ENCODE measurements around the gene SHFL. TPM values are rescaled to one million over a fixed set of nuclear protein-coding genes. Genes with fewer than 3 reads are reported as not detected.

SHFL gene
- total RNA-seq, 1 experiment from 2014 or later = 17.2 TPM

GRCh38 chr19:10138879-10139795 lies 53.0 kb downstream of the SHFL start:
- CTCF ChIA-PET = no interaction called here
- Histone ChIP-seq H3F3A (ENCODE audit: low read length, unreplicated experiment) (no peaks in the 10 kb centered on the region), H3K9me2 (replicated peaks; ENCODE audit: low read length) (no peaks in the 10 kb centered on the region), H3K4me1 (ENCODE audit: insufficient read depth, low read length) (no peaks in the 10 kb centered on the region), H2AFZ (ENCODE audit: low read length) (no peak overlapping the region), H3K9ac (ENCODE audit: low read length) (no peak overlapping the region), H3K36me3 (ENCODE audit: low read depth, low read length) (peaks cover 81% of the 10 kb centered on the region), H3K9me3 (ENCODE audit: low read length) (no peaks in the 10 kb centered on the region), H3K4me3 (ENCODE audit: low read length) (no peak overlapping the region), H3K27me3 (ENCODE audit: low read length) (no peaks in the 10 kb centered on the region), H3K79me2 (ENCODE audit: low read length) (no peaks in the 10 kb centered on the region), H3K27ac (ENCODE audit: low read length) (no peak overlapping the region), H4K20me1 (ENCODE audit: low read length) (no peaks in the 10 kb centered on the region), H3K4me2 (ENCODE audit: low read length) (no peak overlapping the region)
- intact Hi-C loops (cut with micrococcal nuclease) = no loop called here
- TF ChIP-seq EZH2 (IDR thresholded peaks at IDR 0.05; ENCODE audit: low read length, unreplicated experiment) = no peak
- TF ChIP-seq EZH2phosphoT487 (IDR thresholded peaks at IDR 0.05; ENCODE audit: borderline replicate concordance, low read length) = no peak
- TF ChIP-seq, protein P1, sequence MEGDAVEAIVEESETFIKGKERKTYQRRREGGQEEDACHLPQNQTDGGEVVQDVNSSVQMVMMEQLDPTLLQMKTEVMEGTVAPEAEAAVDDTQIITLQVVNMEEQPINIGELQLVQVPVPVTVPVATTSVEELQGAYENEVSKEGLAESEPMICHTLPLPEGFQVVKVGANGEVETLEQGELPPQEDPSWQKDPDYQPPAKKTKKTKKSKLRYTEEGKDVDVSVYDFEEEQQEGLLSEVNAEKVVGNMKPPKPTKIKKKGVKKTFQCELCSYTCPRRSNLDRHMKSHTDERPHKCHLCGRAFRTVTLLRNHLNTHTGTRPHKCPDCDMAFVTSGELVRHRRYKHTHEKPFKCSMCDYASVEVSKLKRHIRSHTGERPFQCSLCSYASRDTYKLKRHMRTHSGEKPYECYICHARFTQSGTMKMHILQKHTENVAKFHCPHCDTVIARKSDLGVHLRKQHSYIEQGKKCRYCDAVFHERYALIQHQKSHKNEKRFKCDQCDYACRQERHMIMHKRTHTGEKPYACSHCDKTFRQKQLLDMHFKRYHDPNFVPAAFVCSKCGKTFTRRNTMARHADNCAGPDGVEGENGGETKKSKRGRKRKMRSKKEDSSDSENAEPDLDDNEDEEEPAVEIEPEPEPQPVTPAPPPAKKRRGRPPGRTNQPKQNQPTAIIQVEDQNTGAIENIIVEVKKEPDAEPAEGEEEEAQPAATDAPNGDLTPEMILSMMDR (conservative IDR thresholded peaks at IDR 0.05; ENCODE audit: low read depth, low read length) = no peak
- DNase-seq (no peak), ATAC-seq (no peak)
- POLR2A ChIA-PET (ENCODE audit: unreplicated experiment) = no interaction called here
- no TSS peak for BruUV-seq (replicated peaks)

- intact Hi-C loops (cut with micrococcal nuclease) = no loop called here
- no peak for DNase-seq
- no peak overlapping the region for H2AFZ ChIP-seq (ENCODE audit: low read length)
- H3K4me2 ChIP-seq (ENCODE audit: low read length) = no peak overlapping the region
- no peaks in the 10 kb centered on the region for H3K9me2 ChIP-seq (replicated peaks; ENCODE audit: low read length)
- no peaks in the 10 kb centered on the region for H3K9me3 ChIP-seq (ENCODE audit: low read length)
- H3K4me1 ChIP-seq (ENCODE audit: insufficient read depth, low read length) = no peaks in the 10 kb centered on the region
- no peak overlapping the region for H3K4me3 ChIP-seq (ENCODE audit: low read length)
- H3K79me2 ChIP-seq (ENCODE audit: low read length) = no peaks in the 10 kb centered on the region
- no peak for ATAC-seq
- H3K27ac ChIP-seq (ENCODE audit: low read length) = no peak overlapping the region
- POLR2A ChIA-PET (ENCODE audit: unreplicated experiment) = no interaction called here
- H4K20me1 ChIP-seq (ENCODE audit: low read length) = no peaks in the 10 kb centered on the region
- H3K36me3 ChIP-seq (ENCODE audit: low read depth, low read length) = peaks cover 84% of the 10 kb centered on the region
- CTCF ChIA-PET = no interaction called here
- TF ChIP-seq, protein P1 (conservative IDR thresholded peaks at IDR 0.05; ENCODE audit: low read depth, low read length) = no peak
- no peak for TF ChIP-seq EZH2phosphoT487 (IDR thresholded peaks at IDR 0.05; ENCODE audit: borderline replicate concordance, low read length)
- no peak for TF ChIP-seq EZH2 (IDR thresholded peaks at IDR 0.05; ENCODE audit: low read length, unreplicated experiment)
- no peaks in the 10 kb centered on the region for H3F3A ChIP-seq (ENCODE audit: low read length, unreplicated experiment)
- H3K9ac ChIP-seq (ENCODE audit: low read length) = no peak overlapping the region
- no TSS peak for BruUV-seq (replicated peaks)
- H3K27me3 ChIP-seq (ENCODE audit: low read length) = no peaks in the 10 kb centered on the region
Measured at GRCh38 chr19:10139952-10140351, 53.8 kb downstream of the SHFL start.

DNA sequence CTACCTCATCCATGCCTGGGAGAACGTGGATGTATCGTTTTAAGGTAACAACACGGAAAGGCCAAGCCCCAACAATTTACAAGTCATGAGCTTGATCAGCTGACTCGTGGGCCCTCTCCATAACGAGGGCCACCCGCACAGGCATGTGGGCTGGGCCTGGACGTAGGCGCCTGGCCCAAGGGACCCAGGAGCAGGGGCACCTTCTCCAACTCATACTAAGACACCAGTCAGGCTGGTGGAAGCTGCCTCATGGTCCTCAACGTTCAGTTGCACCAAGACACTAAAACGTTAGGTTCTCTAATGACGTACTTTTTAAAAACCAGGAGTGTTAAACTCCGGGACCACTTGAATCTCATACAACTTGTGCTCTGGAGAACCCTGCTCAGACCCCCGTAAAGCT lies 55.4 kb downstream of the SHFL start:
- Histone ChIP-seq H3K9me3 (ENCODE audit: low read length) (no peaks in the 10 kb centered on the region), H3K27me3 (ENCODE audit: low read length) (no peaks in the 10 kb centered on the region), H3K4me1 (ENCODE audit: insufficient read depth, low read length) (no peaks in the 10 kb centered on the region), H3K4me2 (ENCODE audit: low read length) (no peak overlapping the region), H3K9ac (ENCODE audit: low read length) (no peak overlapping the region), H3K4me3 (ENCODE audit: low read length) (no peak overlapping the region), H4K20me1 (ENCODE audit: low read length) (no peaks in the 10 kb centered on the region), H3K27ac (ENCODE audit: low read length) (no peak overlapping the region), H3K9me2 (replicated peaks; ENCODE audit: low read length) (no peaks in the 10 kb centered on the region), H3F3A (ENCODE audit: low read length, unreplicated experiment) (no peaks in the 10 kb centered on the region), H3K36me3 (ENCODE audit: low read depth, low read length) (peaks cover 90% of the 10 kb centered on the region), H2AFZ (ENCODE audit: low read length) (no peak overlapping the region), H3K79me2 (ENCODE audit: low read length) (no peaks in the 10 kb centered on the region)
- no peak for ATAC-seq
- CTCF ChIA-PET = no interaction called here
- BruUV-seq (replicated peaks) = no TSS peak
- TF ChIP-seq EZH2 (IDR thresholded peaks at IDR 0.05; ENCODE audit: low read length, unreplicated experiment) (no peak), EZH2phosphoT487 (IDR thresholded peaks at IDR 0.05; ENCODE audit: borderline replicate concordance, low read length) (no peak)
- TF ChIP-seq, protein P1 (conservative IDR thresholded peaks at IDR 0.05; ENCODE audit: low read depth, low read length) = no peak
- POLR2A ChIA-PET (ENCODE audit: unreplicated experiment) = no interaction called here
- no peak for DNase-seq
- intact Hi-C loops (cut with micrococcal nuclease) = no loop called here
